ENCODE data around the gene FYN. TPM values are rescaled to one million over a fixed set of nuclear protein-coding genes. Genes with fewer than 3 reads are reported as not detected.
A peak's percentile ranks its signal among the peaks of the same experiment; 100 is the strongest.

The FYN gene
- total and polyA plus RNA-seq, 2 of the 8 experiments (the other 6 are each of a cell fraction or from before 2014, with no cell fraction given): 46.8 to 97.2 TPM

GRCh38 chr6:111758608-111759329 lies 114.5 kb downstream of the FYN start:
- H3K23me2 ChIP-seq (ENCODE audit: low read depth, low read length): no peaks in the 10 kb centered on the region
- H2BK5ac ChIP-seq (ENCODE audit: low read depth, low read length): 0 out of 2 replicates have a peak overlapping the region, but pooled peaks have one; percentile 66
- H3K4me1 ChIP-seq (replicated peaks in 1 of 4; ENCODE audit: control insufficient read depth in 3 of 4, insufficient read depth in 4 of 4, low read length in 3 of 4): peaks cover 0 to 15% (median 8%) of the 10 kb centered on the region in 4 experiments; a peak in 5 of 7 replicates
- no peak overlapping the region for H2BK120ac ChIP-seq (replicated peaks; ENCODE audit: low read depth, low read length)
- peaks cover 0 to 2% of the 10 kb centered on the region in 2 experiments; a peak in 1 of 4 replicates for H3K79me2 ChIP-seq (ENCODE audit: control insufficient read depth in 1 of 2, insufficient read depth in 2 of 2, low read length in 2 of 2)
- H2AFZ ChIP-seq (ENCODE audit: low read length): no peak overlapping the region
- H3K23ac ChIP-seq (ENCODE audit: insufficient read length): no peak overlapping the region
- H3K4ac ChIP-seq (replicated peaks; ENCODE audit: insufficient read length, low read depth, low read length): no peak overlapping the region
- no peak for DNase-seq (ENCODE audit: low read depth in 1 of 2, low spot score in 2 of 2)
- no peak for FAIRE-seq
- CTCF ChIA-PET (ENCODE audit: partially characterized antibody): interaction anchor here (0.6 to 2.8 kb wide), 3 partner anchors 9 to 551 kb away, joined by 3 to 7 read pairs (median 3); no protein-coding TSS in a partner anchor
- no peaks in the 10 kb centered on the region for H4K20me1 ChIP-seq (replicated peaks in 1 of 2; ENCODE audit: control insufficient read depth in 1 of 2, insufficient read depth in 2 of 2, low read length in 2 of 2)
- POLR2A ChIA-PET (ENCODE audit: partially characterized antibody): no interaction called here
- 0 out of 2 replicates have a peak overlapping the region, but pooled peaks have one; percentile 69 for H2BK12ac ChIP-seq (ENCODE audit: low read depth, low read length)
- H3K4me2 ChIP-seq (ENCODE audit: insufficient read depth in 1 of 2, low read depth in 2 of 2, low read length in 2 of 2): no peak overlapping the region
- H4K91ac ChIP-seq (replicated peaks; ENCODE audit: insufficient read length, low read length): peak overlapping the region; percentile 20
- H3K18ac ChIP-seq (ENCODE audit: extremely low read depth, low read length): peak overlapping the region; percentile 15; the same call in 1 of the 2 replicates
- 93% methylated on average over 11 of the region's 11 CpGs; no CpG with 5 or more reads in 1 of the 2 experiments for WGBS, 2 experiments (ENCODE audit: extremely low coverage in 1 of 2, insufficient coverage in 1 of 2, insufficient read length in 1 of 2, insufficient replicate concordance in 2 of 2, low coverage in 1 of 2, low lambda C conversion rate in 2 of 2, missing lambda C conversion rate in 1 of 2)
- peak overlapping the region; percentile 47; the same call in 1 of the 2 replicates for H2BK15ac ChIP-seq (ENCODE audit: low read length)
- no peaks in the 10 kb centered on the region; the same call in 1 of the 2 replicates for H3K79me1 ChIP-seq (ENCODE audit: low read depth, low read length)
- H2BK20ac ChIP-seq (ENCODE audit: low read length): no peak overlapping the region; the same call in 1 of the 2 replicates
- H3K14ac ChIP-seq (ENCODE audit: insufficient read length): no peak overlapping the region
- peak overlapping the region; percentile 90 for H2AK5ac ChIP-seq (ENCODE audit: low read depth, low read length)
- no peak overlapping the region for H3K56ac ChIP-seq (replicated peaks; ENCODE audit: insufficient read length, low read depth, low read length)
- no peak overlapping the region for H3K9ac ChIP-seq (replicated peaks in 1 of 4; ENCODE audit: extremely low read depth in 1 of 4, low read depth in 3 of 4, low read length in 3 of 4)
- no peaks in the 10 kb centered on the region for H3K36me3 ChIP-seq (ENCODE audit: control insufficient read depth in 2 of 4, insufficient read depth in 4 of 4, low read length in 3 of 4)
- no peak overlapping the region for H3K4me3 ChIP-seq (ENCODE audit: extremely low read depth in 1 of 4, insufficient read depth in 2 of 4, low read depth in 3 of 4, low read length in 4 of 4)
- H4K5ac ChIP-seq (ENCODE audit: insufficient read length, low read depth, low read length): no peak overlapping the region
- H3K9me3 ChIP-seq (ENCODE audit: insufficient read depth in 2 of 2, low read depth in 1 of 2, low read length in 1 of 2): no peaks in the 10 kb centered on the region
- H3K27me3 ChIP-seq (replicated peaks in 1 of 4; ENCODE audit: control insufficient read depth in 3 of 4, extremely low read depth in 1 of 4, insufficient read depth in 3 of 4, low read length in 3 of 4): no peaks in the 10 kb centered on the region
- H4K8ac ChIP-seq (ENCODE audit: extremely low read depth, insufficient read depth, low read length): no peak overlapping the region
- no peak overlapping the region for H3K27ac ChIP-seq (ENCODE audit: low read depth, low read length)
- TF ChIP-seq BCL11A (IDR thresholded peaks at IDR 0.05; ENCODE audit: low read depth in 2 of 2, low read length in 2 of 2) (no peak), SP2 (IDR thresholded peaks at IDR 0.05; ENCODE audit: low read length) (no peak), NANOG (IDR thresholded peaks at IDR 0.05; ENCODE audit: insufficient read depth, low read depth, low read length, poor library complexity, severe bottlenecking) (no peak), KDM1A (IDR thresholded peaks at IDR 0.05; ENCODE audit: borderline replicate concordance, low read length) (no peak), RNF2 (IDR thresholded peaks at IDR 0.05; ENCODE audit: borderline replicate concordance, low read depth, low read length, missing control alignments, poor library complexity, severe bottlenecking) (no peak), SAP30 (IDR thresholded peaks at IDR 0.05; ENCODE audit: insufficient read depth, insufficient replicate concordance, low read length) (no peak), BRCA1 (IDR thresholded peaks at IDR 0.05; ENCODE audit: low read depth, low read length) (no peak), USF2 (IDR thresholded peaks at IDR 0.05; ENCODE audit: low read length) (no peak), SP1 (IDR thresholded peaks at IDR 0.05; ENCODE audit: low read depth, low read length) (no peak), PHF8 (conservative IDR thresholded peaks at IDR 0.05; ENCODE audit: low read depth, low read length) (no peak)
